ENCODE measurements around the gene FIG4.

DNA sequence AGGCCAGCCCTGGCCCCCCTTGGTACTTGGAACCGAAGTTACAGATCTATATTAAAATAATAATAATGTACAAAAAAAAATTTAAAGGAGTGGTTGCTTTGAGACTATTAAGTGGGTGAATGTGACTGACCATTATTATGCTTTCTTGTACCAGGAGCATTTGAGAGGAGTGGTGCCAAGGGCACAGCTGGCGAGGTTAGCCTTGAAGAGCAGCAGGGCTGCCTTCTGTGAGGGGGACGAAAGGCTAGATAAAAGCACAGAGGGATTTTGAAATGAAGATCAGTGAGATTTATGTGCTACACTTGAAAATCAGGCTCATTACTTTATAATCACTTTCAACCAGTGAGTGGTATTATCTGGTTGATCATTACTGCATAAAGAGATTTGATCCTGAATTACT is 48.6 kb downstream of the FIG4 start:
- TF ChIP-seq POLR2A (IDR thresholded peaks at IDR 0.05): no peak
- TF ChIP-seq POLR2AphosphoS5 (IDR thresholded peaks at IDR 0.05; ENCODE audit: insufficient read depth in 1 of 2, low read depth in 1 of 2): no peak
- no peak for TF ChIP-seq CTCF (IDR thresholded peaks at IDR 0.05)

Data from vagina (tissue), 2 donors.